Central memory CD8-positive, alpha-beta T cell (primary cell): ENCODE data around the gene MAP4.
"Not testable (repeated sequence)": the region's sequence is repeated elsewhere in the genome, so short reads cannot be mapped to it uniquely, and the experiment has no call there.

Source experiments
- ATAC-seq: fragments of 150-1000 bp; cut with Tn5 transposase; replicated peaks from 2 replicates; pipeline ENCODE4 v1.10.0; 2022; ENCODE audit warnings: mild to moderate bottlenecking, moderate FRiP score, moderate number of reproducible peaks; ENCODE audit not compliant: poor library complexity, severe bottlenecking; ENCODE audit errors: extremely low read depth
- DNase-seq, 2 donors: peaks; one replicate each; pipeline ENCODE4 v3.0.0; 2021; ENCODE audit warnings: low spot score in 2 of 2
- H3K27ac Mint-ChIP-seq: one replicate; pipeline ENCODE4 v1.8.0; 2022; ENCODE audit warnings: low read depth, mild to moderate bottlenecking, moderate library complexity, mixed read lengths
- H3K27me3 Mint-ChIP-seq: one replicate; pipeline ENCODE4 v1.8.0; 2022; ENCODE audit warnings: mixed read lengths
- H3K36me3 Mint-ChIP-seq: one replicate; pipeline ENCODE4 v1.8.0; 2022; ENCODE audit warnings: mild to moderate bottlenecking, moderate library complexity, mixed read lengths; ENCODE audit not compliant: insufficient read depth
- H3K4me1 Mint-ChIP-seq: one replicate; pipeline ENCODE4 v1.8.0; 2022; ENCODE audit warnings: mixed read lengths
- H3K4me3 Mint-ChIP-seq: one replicate; pipeline ENCODE4 v1.8.0; 2022; ENCODE audit warnings: mild to moderate bottlenecking, moderate library complexity, mixed read lengths
- H3K9me3 Mint-ChIP-seq: one replicate; pipeline ENCODE4 v1.8.0; 2022; ENCODE audit warnings: mixed read lengths

The MAP4 gene

GRCh38 chr3:48016301-48016973 is at the start of gene MAP4:
MAP4 (minus strand) TSS chr3:48016416; CDS start chr3:47998860, 17,556 bp downstream.
- peak within 1 kb of the TSS; percentile 77 for H3K27ac Mint-ChIP-seq
- DNase-seq, result no peak

GRCh38 chr3:48065035-48065434 is 48.8 kb upstream of the MAP4 start:
- peaks cover 31% of the 10 kb centered on the region for H3K4me1 Mint-ChIP-seq
- peaks cover 4% of the 10 kb centered on the region for H3K36me3 Mint-ChIP-seq
- H3K27me3 Mint-ChIP-seq, result no peaks in the 10 kb centered on the region
- H3K9me3 Mint-ChIP-seq, result no peaks in the 10 kb centered on the region
- DNase-seq (no peak), ATAC-seq (no peak)
- H3K4me3 Mint-ChIP-seq, result no peak overlapping the region
- peak overlapping the region; percentile 27 for H3K27ac Mint-ChIP-seq

More at GRCh38 chr3:48016301-48016973, at the start of gene MAP4:
- no peaks in the 10 kb centered on the region for H3K9me3 Mint-ChIP-seq
- peaks cover 2% of the 10 kb centered on the region for H3K36me3 Mint-ChIP-seq
- no peak for ATAC-seq
- no peaks in the 10 kb centered on the region for H3K27me3 Mint-ChIP-seq
- no peak within 1 kb of the TSS for H3K4me3 Mint-ChIP-seq
- H3K4me1 Mint-ChIP-seq, result peaks cover 42% of the 10 kb centered on the region

GRCh38 chr3:48064292-48064829 is 48.1 kb upstream of the MAP4 start:
- Mint-ChIP-seq H3K9me3 (no peaks in the 10 kb centered on the region), H3K4me3 (no peak overlapping the region), H3K27ac (no peak overlapping the region), H3K4me1 (peaks cover 32% of the 10 kb centered on the region), H3K27me3 (no peaks in the 10 kb centered on the region), H3K36me3 (peaks cover 2% of the 10 kb centered on the region)
- DNase-seq (no peak), ATAC-seq (no peak)

- not testable (repeated sequence) for H3K9me3 Mint-ChIP-seq, H3K27me3 Mint-ChIP-seq, H3K27ac Mint-ChIP-seq, H3K36me3 Mint-ChIP-seq, DNase-seq, ATAC-seq, H3K4me3 Mint-ChIP-seq
- peaks cover 42% of the 10 kb centered on the region for H3K4me1 Mint-ChIP-seq
These were observed 45.4 kb upstream of the MAP4 start for GRCh38 chr3:48061586-48061985.

- no peak for DNase-seq
- H3K4me1 Mint-ChIP-seq, result peaks cover 23% of the 10 kb centered on the region
- no peak overlapping the region for H3K4me3 Mint-ChIP-seq
- H3K27me3 Mint-ChIP-seq, result no peaks in the 10 kb centered on the region
- no peaks in the 10 kb centered on the region for H3K9me3 Mint-ChIP-seq
- ATAC-seq, result no peak
- peak overlapping the region; percentile 90 for H3K27ac Mint-ChIP-seq
- H3K36me3 Mint-ChIP-seq, result peaks cover 5% of the 10 kb centered on the region
These were observed 41.9 kb upstream of the MAP4 start for GRCh38 chr3:48058091-48058490.

- Mint-ChIP-seq H3K4me3 (no peak overlapping the region), H3K9me3 (no peaks in the 10 kb centered on the region), H3K4me1 (peaks cover 28% of the 10 kb centered on the region), H3K27me3 (no peaks in the 10 kb centered on the region), H3K36me3 (peaks cover 3% of the 10 kb centered on the region), H3K27ac (peak overlapping the region; percentile 90)
- ATAC-seq, result no peak
- no peak for DNase-seq
These were observed 41.3 kb upstream of the MAP4 start for GRCh38 chr3:48057521-48057920.

GRCh38 chr3:48047841-48048464 is 31.7 kb upstream of the MAP4 start:
- no peaks in the 10 kb centered on the region for H3K27me3 Mint-ChIP-seq
- ATAC-seq (no peak), DNase-seq (no peak)
- peaks cover 9% of the 10 kb centered on the region for H3K36me3 Mint-ChIP-seq
- H3K4me1 Mint-ChIP-seq, result peaks cover 32% of the 10 kb centered on the region
- H3K9me3 Mint-ChIP-seq, result no peaks in the 10 kb centered on the region
- no peak overlapping the region for H3K27ac Mint-ChIP-seq
- H3K4me3 Mint-ChIP-seq, result no peak overlapping the region

GRCh38 chr3:48042071-48042760 is 26.0 kb upstream of the MAP4 start:
- DNase-seq (no peak), ATAC-seq (no peak)
- Mint-ChIP-seq H3K27me3 (no peaks in the 10 kb centered on the region), H3K9me3 (no peaks in the 10 kb centered on the region), H3K27ac (no peak overlapping the region), H3K4me1 (peaks cover 15% of the 10 kb centered on the region), H3K4me3 (no peak overlapping the region), H3K36me3 (peaks cover 4% of the 10 kb centered on the region)

- Mint-ChIP-seq H3K4me1 (peaks cover 27% of the 10 kb centered on the region), H3K27ac (no peak overlapping the region), H3K36me3 (peaks cover 3% of the 10 kb centered on the region), H3K9me3 (no peaks in the 10 kb centered on the region), H3K27me3 (no peaks in the 10 kb centered on the region), H3K4me3 (no peak overlapping the region)
- no peak for ATAC-seq
- DNase-seq, result no peak
These were observed 23.4 kb upstream of the MAP4 start for GRCh38 chr3:48039487-48040190.

GRCh38 chr3:48038971-48039481 is 22.8 kb upstream of the MAP4 start:
- no peak overlapping the region for H3K27ac Mint-ChIP-seq
- ATAC-seq (no peak), DNase-seq (no peak)
- no peaks in the 10 kb centered on the region for H3K27me3 Mint-ChIP-seq
- no peaks in the 10 kb centered on the region for H3K9me3 Mint-ChIP-seq
- peaks cover 32% of the 10 kb centered on the region for H3K4me1 Mint-ChIP-seq
- peaks cover 3% of the 10 kb centered on the region for H3K36me3 Mint-ChIP-seq
- H3K4me3 Mint-ChIP-seq, result no peak overlapping the region

GRCh38 chr3:48034000-48034516 is 17.8 kb upstream of the MAP4 start:
- DNase-seq, result no peak
- H3K4me1 Mint-ChIP-seq, result peaks cover 33% of the 10 kb centered on the region
- no peak overlapping the region for H3K4me3 Mint-ChIP-seq
- H3K9me3 Mint-ChIP-seq, result no peaks in the 10 kb centered on the region
- no peaks in the 10 kb centered on the region for H3K27me3 Mint-ChIP-seq
- peaks cover under 1% of the 10 kb centered on the region for H3K36me3 Mint-ChIP-seq
- H3K27ac Mint-ChIP-seq, result peak overlapping the region; percentile 64
- no peak for ATAC-seq

- Mint-ChIP-seq H3K4me1 (peaks cover 22% of the 10 kb centered on the region), H3K4me3 (no peak overlapping the region), H3K36me3 (no peaks in the 10 kb centered on the region), H3K9me3 (no peaks in the 10 kb centered on the region), H3K27ac (no peak overlapping the region), H3K27me3 (no peaks in the 10 kb centered on the region)
- DNase-seq (no peak), ATAC-seq (no peak)
These were observed 14.0 kb upstream of the MAP4 start for GRCh38 chr3:48030188-48030587.
